NOMO-1 treated with dmso at 0.1 percent for 144 hours (cell line): ENCODE data around the gene PDSS1.
A peak's percentile ranks its signal among the peaks of the same experiment; 100 is the strongest.

Experiments used
- DNase-seq: peaks from one replicate; lab custom pipeline; 2025; ENCODE audit not compliant: unreplicated experiment; lab: John Stamatoyannopoulos, UW

The PDSS1 gene

DNA sequence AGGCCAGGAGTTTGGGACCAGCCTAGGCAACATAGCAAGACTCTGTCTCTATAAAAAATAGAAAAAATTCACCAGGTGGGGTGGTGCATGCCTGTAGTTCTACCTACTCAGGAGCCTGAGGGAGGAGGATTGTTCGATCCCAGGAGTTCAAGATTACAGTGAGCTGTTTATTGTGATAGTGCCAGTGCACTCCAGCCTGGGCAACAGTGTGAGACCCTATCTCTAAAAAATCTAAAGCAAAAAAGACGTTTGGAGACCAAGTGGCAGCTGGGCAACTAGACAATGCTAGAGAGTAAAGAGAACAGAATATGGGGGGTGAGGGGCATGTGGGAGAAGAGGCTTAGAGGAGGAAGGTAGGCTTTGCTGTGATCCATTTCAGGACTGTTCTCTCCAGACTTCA lies 1.4 kb downstream of the PDSS1 start:
- DNase-seq = no peak

DNA sequence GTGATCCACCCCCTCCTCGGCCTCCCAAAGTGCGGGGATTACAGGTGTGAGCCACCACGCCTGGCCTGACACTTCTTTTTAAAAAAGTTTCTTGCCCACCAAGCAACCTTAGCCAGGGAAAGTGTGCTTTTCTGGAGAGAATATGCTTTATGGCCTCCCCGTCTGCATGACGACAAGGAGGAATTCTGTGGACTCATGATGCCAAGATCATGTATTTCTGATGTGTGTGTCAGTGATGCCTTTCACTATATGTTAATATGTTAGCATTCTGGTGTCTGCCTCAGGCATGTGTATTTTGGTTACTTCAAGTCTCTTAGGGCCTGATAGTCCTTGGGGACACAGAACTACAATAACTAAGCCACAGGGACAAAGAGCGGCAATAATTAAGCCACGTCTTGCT lies 2.1 kb downstream of the PDSS1 start:
- no peak for DNase-seq

DNA sequence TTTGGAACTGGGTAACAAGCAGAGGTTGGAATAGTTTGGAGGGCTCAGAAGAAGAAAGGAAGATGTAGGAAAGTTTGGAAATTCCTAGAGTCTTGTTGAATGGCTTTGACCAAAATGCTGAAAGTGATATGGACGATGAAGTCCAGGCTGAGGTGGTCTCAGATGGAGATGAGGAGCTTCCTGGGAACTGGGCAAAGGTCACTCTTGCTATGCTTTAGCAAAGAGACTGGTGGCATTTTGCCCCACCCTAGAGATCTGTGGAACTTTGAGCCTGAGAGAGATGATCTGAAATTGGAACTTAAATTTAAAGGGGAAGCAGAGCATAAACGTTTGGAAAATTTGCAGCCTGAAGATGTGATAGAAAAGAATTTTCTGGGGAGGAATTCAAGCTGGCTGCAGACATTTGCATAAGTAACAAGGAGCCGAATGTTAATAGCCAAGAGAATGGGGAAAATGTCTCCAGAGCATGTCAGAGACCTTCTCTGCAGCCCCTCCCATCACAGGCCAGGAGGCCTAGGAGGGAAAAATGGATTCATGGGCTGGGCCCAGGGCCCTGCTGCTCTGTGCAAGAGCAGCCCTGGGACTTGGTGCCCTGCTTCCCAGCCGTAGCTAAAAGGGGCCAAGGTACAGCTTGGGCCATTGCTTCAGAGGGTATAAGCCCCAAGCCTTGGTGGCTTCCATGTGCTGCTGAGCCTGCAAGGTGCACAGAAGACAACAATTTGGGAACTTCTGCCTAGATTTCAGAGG lies 3.6 kb downstream of the PDSS1 start:
- no peak for DNase-seq

DNA sequence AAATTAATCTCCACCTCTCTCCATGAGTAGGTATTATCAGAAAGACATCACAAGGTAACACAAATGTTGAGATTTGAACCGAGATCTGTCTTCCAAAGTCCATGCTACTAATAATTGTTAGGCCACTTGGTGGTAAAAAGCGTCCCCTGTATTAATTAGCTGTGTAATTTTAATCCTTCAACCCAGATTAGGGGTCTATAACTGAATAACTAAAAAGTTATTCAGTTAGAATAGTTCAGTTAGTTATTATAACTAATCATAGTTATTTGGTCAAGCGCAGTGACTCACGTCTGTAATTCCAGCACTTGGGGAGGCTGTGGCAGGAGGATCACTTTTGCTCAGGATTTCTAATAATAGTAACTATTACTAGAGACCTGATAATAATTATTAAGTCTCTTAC lies 5.6 kb downstream of the PDSS1 start:
- DNase-seq = no peak

DNA sequence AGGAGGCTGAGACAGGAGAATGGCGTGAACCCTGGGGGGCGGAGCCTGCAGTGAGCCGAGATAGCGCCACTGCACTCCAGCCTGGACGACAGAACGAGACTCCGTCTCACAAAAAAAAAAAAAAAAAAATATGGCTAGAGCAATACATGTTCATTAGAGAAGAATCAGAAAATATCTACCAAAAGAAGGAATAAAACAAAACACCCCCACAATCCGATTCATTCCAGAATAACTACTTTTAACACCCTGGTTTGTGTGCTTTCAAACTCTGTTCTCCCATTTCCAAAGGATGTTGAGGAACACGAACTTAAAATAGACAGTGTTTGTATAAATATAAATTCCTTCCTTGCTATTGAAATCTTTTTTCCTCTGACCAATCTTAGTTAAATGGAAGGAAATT lies 6.5 kb downstream of the PDSS1 start:
- DNase-seq = no peak

DNA sequence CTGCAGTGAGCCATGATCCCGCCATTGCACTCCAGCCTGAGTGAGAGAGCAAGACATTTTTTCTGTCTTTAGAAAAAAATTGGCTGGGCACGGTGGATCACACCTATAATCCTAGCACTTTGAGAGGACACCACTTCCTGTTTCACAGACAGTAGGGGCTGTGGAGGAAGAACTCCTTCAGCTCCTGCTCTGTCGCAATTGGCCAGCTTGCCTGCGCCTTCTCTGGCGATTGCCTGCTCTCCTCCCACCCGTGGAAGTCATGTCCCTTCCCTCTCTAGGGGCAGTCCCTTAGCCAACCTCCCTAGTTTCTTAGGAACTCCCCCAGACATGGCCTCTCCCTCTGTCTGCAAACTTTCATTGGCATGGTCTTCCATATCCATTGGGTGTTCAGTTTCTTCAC lies 8.7 kb downstream of the PDSS1 start:
- peak; percentile 36 for DNase-seq

- no peak for DNase-seq
Measured at GRCh38 chr10:26706936-26707335, 9.4 kb downstream of the PDSS1 start.

DNA sequence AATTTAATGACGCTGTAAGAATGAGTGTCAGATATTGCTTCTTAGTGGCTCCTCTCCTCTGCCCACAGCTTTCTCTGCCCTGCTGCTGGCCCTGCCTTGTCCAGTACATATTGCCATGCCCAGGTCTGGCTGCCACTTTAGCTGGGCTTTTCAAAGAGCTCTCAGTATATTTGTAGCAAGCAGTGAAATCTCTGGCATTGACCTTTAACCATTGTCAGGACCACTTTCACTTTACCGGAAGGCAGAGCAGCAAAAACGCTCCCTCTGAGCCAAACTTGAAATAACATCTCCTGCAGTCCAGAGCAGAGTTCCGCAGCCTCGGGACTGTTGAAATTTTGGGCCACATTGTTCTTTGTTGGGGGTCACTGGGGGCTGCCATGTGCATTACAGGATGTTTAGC lies 13.8 kb downstream of the PDSS1 start:
- no peak for DNase-seq

GRCh38 chr10:26714415-26715136 lies 17.1 kb downstream of the PDSS1 start:
- no peak for DNase-seq

- DNase-seq = no peak
Measured at GRCh38 chr10:26715137-26715487, 17.6 kb downstream of the PDSS1 start.

GRCh38 chr10:26717476-26717875 lies 20.0 kb downstream of the PDSS1 start:
- no peak for DNase-seq

DNA sequence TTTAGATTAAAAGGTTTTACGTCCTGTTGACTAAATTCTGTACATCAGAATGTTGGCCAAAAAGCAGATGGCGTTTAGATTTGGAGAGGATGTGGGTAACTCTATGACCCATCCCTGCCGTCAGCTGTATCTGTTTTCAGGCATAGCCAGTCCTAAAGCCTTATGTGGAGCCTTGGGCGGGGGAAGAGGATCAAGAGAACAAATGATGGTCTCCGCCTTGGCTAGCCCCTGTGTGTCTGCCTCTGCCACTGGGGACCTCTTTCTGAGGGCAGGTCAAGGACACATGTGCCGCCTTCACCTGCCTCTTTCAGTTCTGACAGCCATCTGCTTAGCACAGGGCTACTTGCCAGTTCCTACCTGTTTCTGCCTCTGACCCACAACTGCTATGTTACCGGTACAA lies 24.1 kb downstream of the PDSS1 start:
- DNase-seq = no peak

GRCh38 chr10:26723016-26723415 lies 25.5 kb downstream of the PDSS1 start:
- no peak for DNase-seq

- DNase-seq = peak; percentile 17
Measured at GRCh38 chr10:26725837-26726727, 28.6 kb downstream of the PDSS1 start.

- DNase-seq = no peak
Measured at GRCh38 chr10:26727005-26727404, 29.5 kb downstream of the PDSS1 start.

DNA sequence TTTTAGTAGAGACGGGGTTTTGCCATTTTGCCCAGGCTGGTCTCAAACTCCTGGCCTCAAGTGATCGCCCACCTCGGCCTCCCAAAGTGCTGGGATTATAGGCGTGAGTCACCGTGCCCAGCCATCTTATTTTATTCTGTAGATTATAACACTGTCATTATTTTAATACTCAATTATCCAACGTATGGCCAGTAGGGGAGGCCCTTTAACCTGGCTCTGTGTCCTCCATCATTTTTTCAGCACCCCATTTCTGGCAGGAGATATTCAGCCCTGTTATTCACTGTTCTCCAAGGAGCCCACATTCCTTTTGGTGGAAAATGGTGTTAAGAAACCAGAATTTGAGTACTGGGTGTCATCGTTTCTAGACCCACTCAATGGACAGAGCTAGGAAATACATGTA lies 31.5 kb downstream of the PDSS1 start:
- no peak for DNase-seq

DNA sequence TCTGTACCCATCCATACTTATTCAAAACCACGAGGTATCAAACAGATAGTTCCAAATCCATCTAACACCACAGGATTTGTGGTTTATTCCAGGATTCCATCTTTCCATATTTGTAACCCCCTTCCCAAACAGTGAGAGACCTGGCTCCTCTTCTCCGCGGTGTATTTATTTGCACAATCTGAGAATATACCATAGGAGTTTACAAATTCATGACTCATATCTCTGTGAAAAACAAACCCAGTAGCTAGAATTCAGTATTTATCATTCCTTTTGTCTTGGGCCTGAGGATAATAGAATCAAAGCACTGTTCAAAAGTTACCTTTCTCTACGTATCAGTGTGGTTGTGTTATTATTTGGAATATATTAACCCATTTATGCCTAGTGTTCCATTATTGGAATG lies 31.9 kb downstream of the PDSS1 start:
- DNase-seq = no peak

DNA sequence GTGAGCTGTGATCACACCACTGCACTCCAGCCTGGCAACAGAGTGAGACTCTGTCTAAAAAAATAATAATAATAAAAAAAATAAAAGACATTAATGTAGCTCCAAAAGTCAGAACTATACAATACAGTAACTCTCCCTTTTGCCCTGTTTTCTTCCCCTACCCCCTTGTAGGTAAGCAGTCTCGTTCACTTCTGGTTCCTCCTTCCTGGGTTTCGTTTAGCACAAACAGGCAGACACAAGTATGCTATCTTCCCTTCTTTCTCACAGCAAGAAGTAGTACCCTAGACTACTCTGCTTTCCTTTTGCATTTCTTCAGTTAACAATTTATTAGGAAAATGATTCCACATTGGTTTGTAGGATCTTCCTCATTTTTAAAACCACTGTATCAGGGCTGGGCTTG lies 33.1 kb downstream of the PDSS1 start:
- no peak for DNase-seq

DNA sequence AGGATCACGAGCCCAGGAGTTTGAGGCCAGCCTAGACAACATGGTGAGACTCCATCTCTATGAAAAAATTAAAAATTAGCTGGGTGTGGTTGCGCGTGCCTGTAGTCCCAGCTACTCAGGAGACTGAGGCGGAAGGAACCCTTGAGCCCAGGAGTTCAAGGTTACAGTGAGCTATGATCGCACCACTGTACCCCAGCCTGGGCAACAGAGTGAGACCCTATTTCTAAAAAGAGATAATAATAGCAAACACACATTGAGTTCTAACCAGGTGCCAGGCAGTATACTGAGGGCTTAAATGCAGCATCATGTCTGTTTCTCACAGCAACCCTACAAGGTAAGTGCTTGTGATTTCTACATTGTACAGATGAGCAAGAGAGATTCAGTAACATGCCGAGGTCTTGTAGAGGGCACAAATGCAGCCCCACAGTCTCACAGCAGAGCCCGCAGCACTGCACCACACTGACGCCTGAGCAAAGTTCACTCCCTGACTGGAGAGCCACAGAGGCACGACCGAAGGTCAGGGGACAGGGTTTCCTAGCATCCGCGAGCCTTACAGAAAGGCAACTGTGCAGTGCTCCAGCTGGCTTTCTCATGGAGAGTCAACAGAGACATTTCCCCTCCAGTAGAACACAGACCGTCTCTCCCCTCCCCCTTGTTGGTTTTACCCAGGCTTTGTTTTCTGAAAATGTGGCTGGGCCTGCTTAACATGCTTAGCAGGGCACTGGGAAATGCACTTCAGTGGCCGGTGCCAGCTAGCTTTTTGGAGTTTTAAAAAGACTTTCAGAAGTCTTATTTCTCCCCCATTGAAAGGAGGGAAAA lies 36.5 kb downstream of the PDSS1 start:
- DNase-seq = no peak

- DNase-seq = no peak
Measured at GRCh38 chr10:26735435-26735834, 37.9 kb downstream of the PDSS1 start.

- no peak for DNase-seq
Measured at GRCh38 chr10:26737730-26738129, 40.2 kb downstream of the PDSS1 start.
